Hematopoietic multipotent progenitor cell treated with erythropoietin and hydrocortisone succinate and interleukin-3 and kit ligand, for 15 days (in vitro differentiated cells): ENCODE results near the gene B3GAT1.

Experiments used
- DNase-seq: peaks from one replicate; pipeline ENCODE4 v3.0.0-alpha.2; 2015; ENCODE audit warnings: low spot score

B3GAT1 gene

GRCh38 chr11:134390706-134391569 lies 21.1 kb downstream of the B3GAT1 start:
- no peak for DNase-seq

- no peak for DNase-seq
These were observed 22.4 kb downstream of the B3GAT1 start for GRCh38 chr11:134389464-134390180.

GRCh38 chr11:134388590-134388989 lies 23.5 kb downstream of the B3GAT1 start:
- DNase-seq, result no peak

- DNase-seq, result no peak
These were observed 24.5 kb downstream of the B3GAT1 start for GRCh38 chr11:134387501-134387900.

- no peak for DNase-seq
These were observed 25.1 kb downstream of the B3GAT1 start for GRCh38 chr11:134386945-134387344.

GRCh38 chr11:134385774-134386565 lies 26.1 kb downstream of the B3GAT1 start:
- no peak for DNase-seq

GRCh38 chr11:134385171-134385570 lies 26.9 kb downstream of the B3GAT1 start:
- DNase-seq, result no peak

- DNase-seq, result no peak
These were observed 27.6 kb downstream of the B3GAT1 start for GRCh38 chr11:134384406-134384805.

- DNase-seq, result no peak
These were observed 28.3 kb downstream of the B3GAT1 start for GRCh38 chr11:134383576-134384221.

GRCh38 chr11:134382830-134383229 lies 29.2 kb downstream of the B3GAT1 start:
- no peak for DNase-seq

- no peak for DNase-seq
These were observed 29.8 kb downstream of the B3GAT1 start for GRCh38 chr11:134382257-134382656.

- DNase-seq, result no peak
These were observed 31.3 kb downstream of the B3GAT1 start for GRCh38 chr11:134380785-134381184.

GRCh38 chr11:134380229-134380628 lies 31.8 kb downstream of the B3GAT1 start:
- DNase-seq, result no peak

- no peak for DNase-seq
These were observed 32.8 kb downstream of the B3GAT1 start for GRCh38 chr11:134379241-134379640.

GRCh38 chr11:134377876-134378275 lies 34.2 kb downstream of the B3GAT1 start:
- DNase-seq, result no peak

- no peak for DNase-seq
These were observed 35.7 kb downstream of the B3GAT1 start for GRCh38 chr11:134376150-134376921.

GRCh38 chr11:134374891-134375550 lies 37.0 kb downstream of the B3GAT1 start:
- no peak for DNase-seq

GRCh38 chr11:134374171-134374570 lies 37.9 kb downstream of the B3GAT1 start:
- no peak for DNase-seq

- DNase-seq, result no peak
These were observed 38.4 kb downstream of the B3GAT1 start for GRCh38 chr11:134373591-134374052.

GRCh38 chr11:134372961-134373360 lies 39.1 kb downstream of the B3GAT1 start:
- no peak for DNase-seq

GRCh38 chr11:134372536-134372935 lies 39.5 kb downstream of the B3GAT1 start:
- no peak for DNase-seq
